ENCODE results near the gene IL34. TPM values are rescaled to one million over a fixed set of nuclear protein-coding genes. Genes with fewer than 3 reads are reported as not detected.

IL34 gene
- total RNA-seq, 6 experiments from 2014 or later, result 0.09 TPM; not detected in 4

DNA sequence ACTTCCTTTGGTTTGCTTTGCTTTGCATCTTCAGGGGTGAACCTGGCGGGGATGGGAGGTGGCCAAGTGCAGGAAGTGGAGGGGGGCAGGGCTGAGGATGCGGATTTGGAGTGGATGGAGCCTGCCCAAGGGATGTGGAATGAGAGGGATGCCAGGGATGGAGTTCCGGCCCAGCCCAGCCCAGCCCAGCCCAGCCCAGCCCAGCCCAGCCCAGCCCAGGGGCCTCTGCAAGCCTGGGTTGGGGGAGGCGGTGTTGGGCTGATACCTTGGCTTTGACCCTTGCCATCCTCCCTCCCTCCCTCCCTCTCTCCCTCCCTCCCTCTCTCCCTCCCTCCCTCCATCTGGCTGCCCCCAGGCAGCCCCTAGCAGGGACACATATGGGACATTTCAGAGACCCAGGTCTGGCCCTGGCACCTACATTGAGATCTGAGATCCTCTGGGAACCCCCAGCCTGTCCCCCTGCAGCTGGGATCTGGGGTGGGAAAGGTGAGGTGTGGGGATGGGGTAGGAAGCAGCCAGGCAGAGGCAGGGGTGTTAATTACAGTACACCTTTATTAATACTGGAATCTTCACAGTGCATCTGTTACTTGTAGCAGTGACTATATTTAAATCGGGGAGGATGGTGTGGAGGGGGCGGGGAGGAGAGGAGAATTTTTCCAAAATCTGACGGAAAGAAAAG, 14.5 kb downstream of the IL34 start:
- H3K27ac Mint-ChIP-seq, result no peak overlapping the region

DNA sequence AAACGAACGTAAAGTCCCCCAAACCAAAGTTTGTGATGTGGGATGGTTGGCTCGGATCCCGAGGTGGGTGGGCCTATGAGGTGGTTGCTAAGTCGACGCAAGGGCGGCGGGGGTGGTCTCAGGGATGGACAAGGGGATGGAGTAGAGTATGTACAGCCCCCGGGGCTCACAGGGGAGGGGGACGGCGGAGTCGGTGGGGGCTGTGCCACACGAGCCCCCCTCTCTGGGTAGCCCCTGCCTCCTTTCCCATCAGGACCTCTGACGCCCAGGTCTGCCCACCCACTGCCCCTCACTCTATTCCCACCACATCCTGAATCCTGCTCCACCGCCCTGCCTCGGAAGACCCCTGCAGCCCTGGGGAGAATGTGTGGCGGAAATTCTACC, 15.2 kb downstream of the IL34 start:
- Mint-ChIP-seq H3K36me3 (ENCODE audit: low read depth) (peaks cover 9% of the 10 kb centered on the region), H3K4me1 (ENCODE audit: low read depth) (no peaks in the 10 kb centered on the region; the same call in 1 of the 2 replicates), H3K4me3 (no peak overlapping the region), H3K9me3 (no peaks in the 10 kb centered on the region), H3K27me3 (ENCODE audit: insufficient read depth) (peaks cover 24% of the 10 kb centered on the region), H3K27ac (no peak overlapping the region)
- no peak for DNase-seq
- TF ChIP-seq, protein P1, sequence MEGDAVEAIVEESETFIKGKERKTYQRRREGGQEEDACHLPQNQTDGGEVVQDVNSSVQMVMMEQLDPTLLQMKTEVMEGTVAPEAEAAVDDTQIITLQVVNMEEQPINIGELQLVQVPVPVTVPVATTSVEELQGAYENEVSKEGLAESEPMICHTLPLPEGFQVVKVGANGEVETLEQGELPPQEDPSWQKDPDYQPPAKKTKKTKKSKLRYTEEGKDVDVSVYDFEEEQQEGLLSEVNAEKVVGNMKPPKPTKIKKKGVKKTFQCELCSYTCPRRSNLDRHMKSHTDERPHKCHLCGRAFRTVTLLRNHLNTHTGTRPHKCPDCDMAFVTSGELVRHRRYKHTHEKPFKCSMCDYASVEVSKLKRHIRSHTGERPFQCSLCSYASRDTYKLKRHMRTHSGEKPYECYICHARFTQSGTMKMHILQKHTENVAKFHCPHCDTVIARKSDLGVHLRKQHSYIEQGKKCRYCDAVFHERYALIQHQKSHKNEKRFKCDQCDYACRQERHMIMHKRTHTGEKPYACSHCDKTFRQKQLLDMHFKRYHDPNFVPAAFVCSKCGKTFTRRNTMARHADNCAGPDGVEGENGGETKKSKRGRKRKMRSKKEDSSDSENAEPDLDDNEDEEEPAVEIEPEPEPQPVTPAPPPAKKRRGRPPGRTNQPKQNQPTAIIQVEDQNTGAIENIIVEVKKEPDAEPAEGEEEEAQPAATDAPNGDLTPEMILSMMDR (IDR thresholded peaks at IDR 0.05), result no peak

More for the DNA sequence above, 14.5 kb downstream of the IL34 start:
- TF ChIP-seq, protein P1 (IDR thresholded peaks at IDR 0.05), result no peak
- no peak for DNase-seq
- H3K9me3 Mint-ChIP-seq, result no peaks in the 10 kb centered on the region
- H3K36me3 Mint-ChIP-seq (ENCODE audit: low read depth), result peaks cover 2% of the 10 kb centered on the region; the same call in 1 of the 2 replicates
- H3K4me1 Mint-ChIP-seq (ENCODE audit: low read depth), result no peaks in the 10 kb centered on the region; the same call in 1 of the 2 replicates
- H3K27me3 Mint-ChIP-seq (ENCODE audit: insufficient read depth), result peaks cover 23% of the 10 kb centered on the region
- H3K4me3 Mint-ChIP-seq, result no peak overlapping the region

DNA sequence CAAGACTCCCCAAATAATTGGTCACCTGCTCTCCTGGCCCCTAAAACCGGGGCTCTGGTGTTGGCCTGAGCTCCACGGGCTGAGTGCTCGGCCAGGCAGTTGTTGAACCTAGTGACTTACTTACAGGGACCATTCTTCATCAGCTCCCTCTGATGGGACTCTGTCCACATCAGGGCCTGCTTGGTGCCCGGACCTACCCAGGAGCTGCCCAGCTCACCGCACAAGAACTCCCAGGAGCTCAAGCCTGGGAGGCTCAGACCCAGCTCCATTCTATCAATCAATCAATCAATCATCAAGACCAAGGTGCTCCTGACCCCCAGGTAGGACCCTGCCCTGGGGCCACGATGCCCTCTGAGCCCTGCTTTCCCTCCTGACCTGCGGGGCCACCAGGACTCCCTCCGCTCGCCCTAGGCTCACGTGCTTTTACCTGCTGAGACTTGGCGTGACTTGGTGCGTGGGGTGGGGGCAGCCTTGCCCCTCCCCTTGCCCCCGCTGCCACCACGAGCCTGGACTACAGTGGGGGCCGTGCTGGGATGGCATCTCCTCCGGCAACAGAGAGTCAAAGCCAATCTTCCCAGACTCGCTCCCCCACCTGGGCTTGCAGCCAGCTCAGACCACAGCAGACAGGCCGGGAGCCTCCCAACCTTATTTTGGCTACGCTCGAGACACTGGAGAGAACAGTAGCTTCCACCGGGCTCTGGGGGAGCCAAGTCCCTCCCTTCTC, 15.7 kb downstream of the IL34 start:
- peaks cover 13% of the 10 kb centered on the region for H3K36me3 Mint-ChIP-seq (ENCODE audit: low read depth)
- H3K4me3 Mint-ChIP-seq, result no peak overlapping the region
- peak overlapping the region; percentile 43; the same call in 1 of the 2 replicates for H3K27ac Mint-ChIP-seq
- no peaks in the 10 kb centered on the region for H3K9me3 Mint-ChIP-seq
- no peaks in the 10 kb centered on the region; the same call in 1 of the 2 replicates for H3K4me1 Mint-ChIP-seq (ENCODE audit: low read depth)
- TF ChIP-seq, protein P1 (IDR thresholded peaks at IDR 0.05), result no peak
- DNase-seq, result no peak
- peaks cover 24% of the 10 kb centered on the region for H3K27me3 Mint-ChIP-seq (ENCODE audit: insufficient read depth)

DNA sequence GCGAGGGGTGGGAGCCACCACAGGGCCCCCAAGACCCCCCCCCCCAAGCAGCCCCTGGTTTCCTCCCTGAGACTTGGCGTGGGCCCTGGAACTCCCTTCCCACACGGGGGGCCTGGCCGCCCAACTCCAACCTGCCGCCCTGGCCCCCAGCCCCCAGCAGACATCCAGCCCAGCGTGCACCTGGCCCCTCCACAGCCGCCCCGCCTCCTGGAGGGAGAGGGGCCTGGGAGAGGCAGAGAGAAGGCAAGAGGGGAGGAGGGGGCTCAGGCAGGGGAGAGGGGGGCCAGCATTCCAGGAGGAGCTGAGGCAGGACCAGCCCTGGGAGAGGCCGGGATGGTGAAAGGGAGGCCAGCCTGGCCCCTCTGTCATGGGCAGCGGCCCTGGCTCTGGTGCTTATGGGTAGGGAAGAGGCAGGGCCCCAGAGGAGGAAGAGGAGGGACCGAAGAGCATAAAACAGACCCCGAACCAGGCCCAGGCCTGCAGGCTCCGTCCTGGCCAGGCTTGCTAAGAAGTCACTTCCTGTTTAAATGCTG, 16.7 kb downstream of the IL34 start:
- TF ChIP-seq, protein P1 (IDR thresholded peaks at IDR 0.05), result no peak
- H3K36me3 Mint-ChIP-seq (ENCODE audit: low read depth), result peaks cover 22% of the 10 kb centered on the region

DNA sequence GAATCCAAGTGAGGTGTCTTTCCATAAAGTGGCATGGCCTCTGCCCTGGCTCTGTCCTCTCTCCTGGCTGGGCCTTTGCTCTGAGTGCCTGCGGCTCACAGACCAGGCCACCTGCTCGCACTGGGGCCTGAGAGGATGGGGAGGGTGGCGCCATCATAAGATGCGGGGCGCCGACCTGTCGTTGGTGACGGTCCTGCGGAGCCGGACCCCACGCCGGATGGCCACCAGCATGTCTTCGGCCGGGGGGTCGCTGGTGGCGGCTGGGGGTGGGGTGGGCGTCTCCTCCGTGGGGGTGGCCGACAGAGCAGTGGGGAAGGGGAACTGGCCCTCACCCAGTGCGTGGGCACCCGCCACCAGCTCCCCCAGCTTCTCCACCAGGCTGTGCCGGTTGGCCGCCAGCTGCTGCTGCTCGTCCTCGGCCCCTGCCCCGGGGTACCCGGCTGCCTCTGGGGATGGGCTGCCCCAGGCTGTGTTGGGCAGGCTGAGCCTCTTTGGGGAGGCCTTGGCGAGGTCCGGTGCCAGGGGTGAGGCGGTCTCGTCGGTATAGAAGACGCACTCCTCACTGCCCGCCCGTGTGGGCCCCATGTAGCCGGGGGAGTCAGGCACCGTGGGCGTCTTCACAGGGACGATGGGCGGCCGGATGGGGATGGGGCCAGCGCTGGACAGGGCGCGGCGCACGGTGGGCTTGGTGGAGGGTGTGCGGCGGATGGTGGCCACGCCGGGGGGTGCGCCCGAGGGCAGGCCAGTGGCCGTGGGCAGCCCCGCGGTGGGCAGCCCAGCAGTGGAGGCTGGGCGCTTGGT, 17.4 kb downstream of the IL34 start:
- TF ChIP-seq, protein P1 (IDR thresholded peaks at IDR 0.05), result no peak

More for the DNA sequence above, 16.7 kb downstream of the IL34 start:
- Mint-ChIP-seq H3K27ac (no peak overlapping the region), H3K4me3 (no peak overlapping the region), H3K27me3 (ENCODE audit: insufficient read depth) (peaks cover 24% of the 10 kb centered on the region), H3K9me3 (no peaks in the 10 kb centered on the region), H3K4me1 (ENCODE audit: low read depth) (no peaks in the 10 kb centered on the region; the same call in 1 of the 2 replicates)
- no peak for DNase-seq

More for the DNA sequence above, 17.4 kb downstream of the IL34 start:
- Mint-ChIP-seq H3K4me3 (no peak overlapping the region), H3K9me3 (no peaks in the 10 kb centered on the region), H3K36me3 (ENCODE audit: low read depth) (peaks cover 25% of the 10 kb centered on the region), H3K4me1 (ENCODE audit: low read depth) (no peaks in the 10 kb centered on the region; the same call in 1 of the 2 replicates), H3K27me3 (ENCODE audit: insufficient read depth) (peaks cover 24% of the 10 kb centered on the region), H3K27ac (no peak overlapping the region)
- DNase-seq, result no peak
